Effector memory CD4-positive, alpha-beta T cell (primary cell): ENCODE data around the gene FOXC2.

ENCODE experiments used
- DNase-seq, 3 donors: peaks; one replicate each; pipeline ENCODE4 v3.0.0-alpha.2; 2020
- H3K27ac ChIP-seq: 2 replicates; pipeline ENCODE4 v1.7.0; 2013; ENCODE audit warnings: mild to moderate bottlenecking, low read length, moderate library complexity; ENCODE audit not compliant: insufficient read depth, poor library complexity, severe bottlenecking
- H3K27me3 ChIP-seq: replicated peaks from 2 replicates; pipeline ENCODE4 v1.7.0; 2013; ENCODE audit warnings: mild to moderate bottlenecking, low read length; ENCODE audit not compliant: insufficient read depth, control insufficient read depth, poor library complexity, severe bottlenecking
- H3K36me3 ChIP-seq: 2 replicates; pipeline ENCODE4 v1.7.0; 2013; ENCODE audit warnings: mild to moderate bottlenecking, low read length, moderate library complexity; ENCODE audit not compliant: control insufficient read depth, insufficient read depth
- H3K4me1 ChIP-seq: 2 replicates; pipeline ENCODE4 v1.7.0; 2013; ENCODE audit warnings: low read length, mild to moderate bottlenecking; ENCODE audit not compliant: control insufficient read depth, insufficient read depth, poor library complexity, severe bottlenecking
- H3K4me3 ChIP-seq: 2 replicates; pipeline ENCODE4 v1.7.0; 2013; ENCODE audit warnings: low read length, low read depth, mild to moderate bottlenecking; ENCODE audit not compliant: insufficient read depth, poor library complexity, severe bottlenecking
- H3K9me3 ChIP-seq: 2 replicates; pipeline ENCODE4 v1.7.0; 2013; ENCODE audit warnings: mild to moderate bottlenecking, low read length, moderate library complexity; ENCODE audit not compliant: control insufficient read depth

FOXC2 gene

GRCh38 chr16:86545481-86545880, 21.1 kb upstream of the FOXC2 start:
- H3K4me3 ChIP-seq, result no peak overlapping the region
- H3K27ac ChIP-seq, result no peak overlapping the region
- H3K27me3 ChIP-seq, result no peaks in the 10 kb centered on the region
- no peaks in the 10 kb centered on the region for H3K9me3 ChIP-seq
- peaks cover 36% of the 10 kb centered on the region for H3K36me3 ChIP-seq
- H3K4me1 ChIP-seq, result no peaks in the 10 kb centered on the region
- no peak for DNase-seq

DNA sequence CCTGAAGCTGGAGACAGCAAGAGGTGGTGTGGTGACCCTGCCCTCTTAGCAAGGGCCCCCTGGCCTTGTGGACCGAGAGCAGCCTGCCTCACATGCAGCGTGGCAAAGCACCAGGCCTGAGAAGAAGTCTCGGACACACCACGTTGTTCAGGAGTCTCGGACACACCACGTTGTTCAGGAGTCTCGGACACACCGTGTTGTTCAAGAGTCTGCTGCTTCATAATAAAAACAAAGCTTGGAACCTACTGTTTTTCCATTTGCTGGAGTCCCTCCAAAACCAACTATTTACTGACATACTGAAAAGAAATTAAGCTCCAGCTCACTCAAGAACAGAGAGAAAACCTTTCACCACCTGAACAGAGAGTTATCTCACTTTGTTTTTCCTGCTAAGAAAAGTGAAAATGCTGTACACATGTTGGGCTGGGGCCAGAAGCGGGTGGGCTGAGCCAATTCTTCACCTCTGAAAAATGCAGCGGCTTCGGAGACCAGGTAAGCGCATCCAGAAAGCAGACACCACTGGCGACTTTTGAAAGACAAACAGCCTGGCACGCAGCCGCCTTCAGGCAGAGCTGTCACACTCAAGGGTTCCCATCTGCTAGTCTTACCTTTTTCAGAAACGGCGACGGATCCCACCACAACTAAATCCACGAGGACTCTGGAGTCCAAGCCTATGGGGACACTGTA, 20.5 kb upstream of the FOXC2 start:
- Histone ChIP-seq H3K36me3 (peaks cover 31% of the 10 kb centered on the region), H3K4me3 (no peak overlapping the region), H3K27ac (no peak overlapping the region), H3K9me3 (no peaks in the 10 kb centered on the region), H3K4me1 (no peaks in the 10 kb centered on the region), H3K27me3 (no peaks in the 10 kb centered on the region)
- DNase-seq, result no peak

DNA sequence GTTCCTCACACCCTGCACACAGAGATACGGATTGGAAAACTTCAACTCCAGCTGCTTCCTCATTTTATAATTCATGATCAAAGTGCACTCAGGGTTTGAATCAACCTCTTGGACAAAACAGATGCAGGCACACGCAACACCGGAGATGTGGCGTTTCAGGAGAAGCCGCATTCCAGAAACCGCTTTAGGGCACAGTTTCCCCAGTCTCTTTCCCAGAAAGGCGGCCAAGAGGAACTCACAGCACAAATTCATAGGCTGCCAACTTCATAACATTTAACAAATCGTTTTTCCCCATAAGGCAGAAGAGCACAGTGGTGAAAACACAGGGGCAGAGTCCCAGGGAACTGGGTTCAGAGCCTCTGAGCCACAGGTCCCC, 20.0 kb upstream of the FOXC2 start:
- H3K36me3 ChIP-seq, result peaks cover 25% of the 10 kb centered on the region

GRCh38 chr16:86547286-86547685, 19.3 kb upstream of the FOXC2 start:
- Histone ChIP-seq H3K36me3 (peaks cover 19% of the 10 kb centered on the region), H3K27me3 (no peaks in the 10 kb centered on the region), H3K4me3 (no peak overlapping the region), H3K27ac (no peak overlapping the region), H3K9me3 (no peaks in the 10 kb centered on the region), H3K4me1 (no peaks in the 10 kb centered on the region)
- no peak for DNase-seq

More for the DNA sequence above, 20.0 kb upstream of the FOXC2 start:
- H3K27me3 ChIP-seq, result no peaks in the 10 kb centered on the region
- H3K9me3 ChIP-seq, result no peaks in the 10 kb centered on the region
- no peak overlapping the region for H3K27ac ChIP-seq
- no peak for DNase-seq
- H3K4me1 ChIP-seq, result no peaks in the 10 kb centered on the region
- no peak overlapping the region for H3K4me3 ChIP-seq

GRCh38 chr16:86549076-86549892, 17.3 kb upstream of the FOXC2 start:
- no peaks in the 10 kb centered on the region for H3K4me1 ChIP-seq
- H3K4me3 ChIP-seq, result no peak overlapping the region
- peaks cover 14% of the 10 kb centered on the region for H3K36me3 ChIP-seq
- H3K27me3 ChIP-seq, result no peaks in the 10 kb centered on the region
- no peak overlapping the region for H3K27ac ChIP-seq
- DNase-seq, result no peak
- H3K9me3 ChIP-seq, result no peaks in the 10 kb centered on the region

DNA sequence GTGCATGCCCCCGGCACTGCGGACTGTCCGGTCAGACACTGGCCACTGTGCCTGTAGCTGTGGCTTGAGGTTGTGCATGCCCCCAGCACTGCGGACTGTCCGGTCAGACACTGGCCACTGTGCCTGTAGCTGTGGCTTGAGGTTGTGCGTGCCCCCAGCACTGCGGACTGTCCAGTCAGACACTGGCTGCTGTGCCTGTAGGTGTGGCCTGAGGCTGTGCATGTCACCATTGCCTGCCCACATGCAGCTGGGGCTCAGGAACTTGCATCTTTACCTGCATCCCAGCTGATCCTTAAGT, 16.8 kb upstream of the FOXC2 start:
- H3K4me1 ChIP-seq, result no peaks in the 10 kb centered on the region
- DNase-seq, result no peak
- peaks cover 13% of the 10 kb centered on the region for H3K36me3 ChIP-seq
- no peaks in the 10 kb centered on the region for H3K27me3 ChIP-seq
- no peak overlapping the region for H3K4me3 ChIP-seq
- no peaks in the 10 kb centered on the region for H3K9me3 ChIP-seq
- no peak overlapping the region for H3K27ac ChIP-seq

DNA sequence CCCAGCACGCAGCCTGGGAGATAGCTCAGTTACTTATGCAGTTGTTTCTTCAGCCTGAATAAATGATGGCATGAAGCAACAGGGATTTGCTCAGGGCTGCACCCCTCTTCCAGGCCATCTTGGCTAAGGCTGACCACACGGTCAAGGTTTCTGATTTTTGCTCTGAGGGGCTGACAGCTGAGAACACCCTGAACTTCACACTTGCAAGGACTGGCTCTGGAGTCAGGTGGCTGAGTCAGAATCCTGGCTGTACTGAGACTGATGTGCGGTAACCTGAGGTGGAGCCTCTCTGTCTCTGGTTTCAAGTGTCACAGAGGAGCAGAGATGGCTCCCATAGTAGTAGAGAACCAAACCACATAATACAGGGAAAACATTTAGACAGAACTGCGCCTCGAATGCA, 16.3 kb upstream of the FOXC2 start:
- Histone ChIP-seq H3K36me3 (peaks cover 9% of the 10 kb centered on the region), H3K4me1 (peaks cover under 1% of the 10 kb centered on the region), H3K9me3 (no peaks in the 10 kb centered on the region), H3K4me3 (no peak overlapping the region), H3K27ac (no peak overlapping the region), H3K27me3 (no peaks in the 10 kb centered on the region)
- no peak for DNase-seq

GRCh38 chr16:86553356-86553755, 13.3 kb upstream of the FOXC2 start:
- H3K27ac ChIP-seq, result no peak overlapping the region
- DNase-seq, result no peak
- H3K4me1 ChIP-seq, result peaks cover 6% of the 10 kb centered on the region
- H3K9me3 ChIP-seq, result no peaks in the 10 kb centered on the region
- H3K27me3 ChIP-seq, result peaks cover 6% of the 10 kb centered on the region
- H3K36me3 ChIP-seq, result no peaks in the 10 kb centered on the region
- H3K4me3 ChIP-seq, result no peak overlapping the region

GRCh38 chr16:86554599-86554916, 12.1 kb upstream of the FOXC2 start:
- H3K36me3 ChIP-seq, result no peaks in the 10 kb centered on the region
- peaks cover 6% of the 10 kb centered on the region for H3K4me1 ChIP-seq
- DNase-seq, result no peak
- peaks cover 6% of the 10 kb centered on the region for H3K27me3 ChIP-seq
- H3K9me3 ChIP-seq, result no peaks in the 10 kb centered on the region
- H3K4me3 ChIP-seq, result peak overlapping the region; percentile 89
- H3K27ac ChIP-seq, result peak overlapping the region; percentile 84

DNA sequence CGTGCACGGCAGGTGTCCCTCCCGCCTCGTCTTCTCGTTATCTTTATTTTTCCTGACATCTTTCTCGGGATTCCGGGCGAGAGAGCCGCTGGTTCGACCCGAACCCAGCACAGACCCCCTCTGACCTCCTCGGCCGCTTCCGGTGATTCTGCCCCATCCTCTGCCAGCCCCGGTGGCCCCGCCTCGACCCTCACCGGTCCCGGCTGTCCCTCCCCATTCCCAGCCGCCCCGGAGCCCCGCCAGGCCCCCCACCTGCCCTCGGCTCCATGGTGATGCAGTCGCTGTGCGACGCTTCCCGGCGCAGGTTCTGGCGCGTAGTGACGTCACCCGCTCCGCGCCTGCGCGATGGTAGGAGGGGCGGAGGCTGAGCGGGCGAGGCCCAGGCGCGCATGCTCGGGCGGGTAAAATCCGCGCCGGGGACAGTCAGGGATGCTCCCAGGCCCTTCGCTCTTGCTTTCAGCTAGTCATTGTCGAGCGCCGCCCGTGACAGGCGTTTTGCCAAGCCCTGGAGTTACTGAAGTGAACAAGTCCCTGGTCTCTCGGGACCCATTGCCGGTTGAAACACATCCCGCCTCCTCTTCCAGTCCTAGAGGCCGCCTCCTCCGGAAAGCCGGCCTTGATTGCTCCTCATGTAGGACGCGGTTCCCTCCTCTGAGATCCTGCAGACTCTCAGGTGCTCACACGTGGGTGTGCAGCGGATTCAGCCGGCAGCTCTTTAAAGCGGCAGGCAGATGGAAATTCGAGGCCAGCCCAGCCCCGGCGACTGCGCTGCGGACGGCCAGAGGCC, 11.5 kb upstream of the FOXC2 start, which contains the start of gene MTHFSD:
Gene MTHFSD, minus strand, starts transcription at position 319 of the 787 bp plus-strand sequence. Its CDS starts 51 bp downstream, at position 268.
- peaks cover 6% of the 10 kb centered on the region for H3K27me3 ChIP-seq
- H3K27ac ChIP-seq, result peak within 1 kb of the TSS; percentile 84
- H3K9me3 ChIP-seq, result no peaks in the 10 kb centered on the region
- H3K4me1 ChIP-seq, result peaks cover 6% of the 10 kb centered on the region
- DNase-seq, result peak; percentile 89 to 93 (median 92)
- H3K4me3 ChIP-seq, result peak within 1 kb of the TSS; percentile 89
- no peaks in the 10 kb centered on the region for H3K36me3 ChIP-seq
